ENCODE results near the gene SMIM36.

The SMIM36 gene

GRCh38 chr17:55418369-55419268 lies 92.6 kb downstream of the SMIM36 start:
- POLR2A ChIA-PET: interaction anchor here (0.5 kb wide), 1 partner anchor 15 kb away, joined by 3 read pairs; no protein-coding TSS in a partner anchor
- CTCF ChIA-PET: interaction anchor here (1.0 kb wide), 1 partner anchor 62 kb away, joined by 3 read pairs; no protein-coding TSS in a partner anchor
- TF ChIP-seq, protein P1, sequence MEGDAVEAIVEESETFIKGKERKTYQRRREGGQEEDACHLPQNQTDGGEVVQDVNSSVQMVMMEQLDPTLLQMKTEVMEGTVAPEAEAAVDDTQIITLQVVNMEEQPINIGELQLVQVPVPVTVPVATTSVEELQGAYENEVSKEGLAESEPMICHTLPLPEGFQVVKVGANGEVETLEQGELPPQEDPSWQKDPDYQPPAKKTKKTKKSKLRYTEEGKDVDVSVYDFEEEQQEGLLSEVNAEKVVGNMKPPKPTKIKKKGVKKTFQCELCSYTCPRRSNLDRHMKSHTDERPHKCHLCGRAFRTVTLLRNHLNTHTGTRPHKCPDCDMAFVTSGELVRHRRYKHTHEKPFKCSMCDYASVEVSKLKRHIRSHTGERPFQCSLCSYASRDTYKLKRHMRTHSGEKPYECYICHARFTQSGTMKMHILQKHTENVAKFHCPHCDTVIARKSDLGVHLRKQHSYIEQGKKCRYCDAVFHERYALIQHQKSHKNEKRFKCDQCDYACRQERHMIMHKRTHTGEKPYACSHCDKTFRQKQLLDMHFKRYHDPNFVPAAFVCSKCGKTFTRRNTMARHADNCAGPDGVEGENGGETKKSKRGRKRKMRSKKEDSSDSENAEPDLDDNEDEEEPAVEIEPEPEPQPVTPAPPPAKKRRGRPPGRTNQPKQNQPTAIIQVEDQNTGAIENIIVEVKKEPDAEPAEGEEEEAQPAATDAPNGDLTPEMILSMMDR (IDR thresholded peaks at IDR 0.05; ENCODE audit: insufficient read depth, low read length, missing control alignments): no peak
- H3K4me3 ChIP-seq (ENCODE audit: low read depth, low read length): no peak overlapping the region
- no peak for DNase-seq (ENCODE audit: low read depth, low spot score)

- ChIA-PET POLR2A (interaction anchor here (0.5 kb wide), 1 partner anchor 16 kb away, joined by 3 read pairs; no protein-coding TSS in a partner anchor), CTCF (interaction anchor here (1.0 kb wide), 1 partner anchor 61 kb away, joined by 3 read pairs; no protein-coding TSS in a partner anchor)
- DNase-seq (ENCODE audit: low read depth, low spot score): no peak
- no peak overlapping the region for H3K4me3 ChIP-seq (ENCODE audit: low read depth, low read length)
- TF ChIP-seq, protein P1 (IDR thresholded peaks at IDR 0.05; ENCODE audit: insufficient read depth, low read length, missing control alignments): no peak
These were observed 93.6 kb downstream of the SMIM36 start for GRCh38 chr17:55417411-55418268.

DNA sequence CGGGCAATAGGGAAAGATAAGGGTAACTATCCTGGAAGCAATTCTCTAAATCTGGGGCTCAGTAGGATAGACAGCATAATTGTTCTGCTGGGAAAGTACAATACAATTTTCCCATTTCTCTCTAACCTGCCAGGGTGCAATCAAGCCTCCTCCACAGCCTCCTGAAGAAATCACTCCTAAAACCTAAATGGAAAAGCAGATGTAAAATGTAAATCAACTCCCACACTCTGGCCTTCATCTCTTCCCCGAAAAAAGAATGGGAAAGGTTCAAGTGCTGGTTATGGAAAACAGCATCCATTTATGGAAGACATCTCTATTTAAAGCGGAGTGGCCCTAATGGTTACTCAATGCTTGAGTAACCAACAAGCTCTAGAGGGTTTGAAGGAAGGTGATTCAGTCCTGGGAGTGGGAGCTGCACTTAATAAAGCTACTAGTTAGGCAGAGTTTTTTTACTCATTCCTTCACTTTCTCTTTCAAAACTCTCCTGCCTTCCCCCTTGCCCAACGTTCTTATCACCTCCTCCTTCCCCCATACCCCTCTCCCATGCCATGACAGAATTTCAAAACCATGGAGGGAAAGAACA lies 94.7 kb downstream of the SMIM36 start:
- TF ChIP-seq, protein P1 (IDR thresholded peaks at IDR 0.05; ENCODE audit: insufficient read depth, low read length, missing control alignments): no peak
- ChIA-PET CTCF (no interaction called here), POLR2A (no interaction called here)
- DNase-seq (ENCODE audit: low read depth, low spot score): no peak
- no peak overlapping the region for H3K4me3 ChIP-seq (ENCODE audit: low read depth, low read length)

- CTCF ChIA-PET: no interaction called here
- POLR2A ChIA-PET: no interaction called here
These were observed 95.3 kb downstream of the SMIM36 start for GRCh38 chr17:55416000-55416399.

DNA sequence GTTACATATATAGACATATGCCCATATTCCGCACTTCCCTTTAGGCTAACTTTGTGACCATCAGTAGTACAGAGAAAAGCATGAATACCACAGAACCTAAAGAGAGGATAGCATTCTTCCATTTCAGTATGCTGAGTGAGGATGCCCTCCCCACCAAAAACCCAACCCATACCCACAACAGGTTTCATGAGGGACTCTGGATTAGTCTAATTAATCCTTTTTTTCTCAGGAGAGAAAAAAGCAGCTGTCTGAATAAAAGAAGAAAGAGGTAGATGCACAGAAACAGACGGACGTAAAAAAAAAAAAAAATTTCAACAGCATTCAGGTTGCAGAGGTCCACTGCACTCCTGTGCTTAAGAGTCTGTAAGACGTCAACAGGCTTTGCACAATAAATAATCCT lies 96.3 kb downstream of the SMIM36 start:
- TF ChIP-seq, protein P1 (IDR thresholded peaks at IDR 0.05; ENCODE audit: insufficient read depth, low read length, missing control alignments): no peak
- ChIA-PET POLR2A (no interaction called here), CTCF (no interaction called here)
- no peak overlapping the region for H3K4me3 ChIP-seq (ENCODE audit: low read depth, low read length)
- DNase-seq (ENCODE audit: low read depth, low spot score): no peak

More at GRCh38 chr17:55416000-55416399, 95.3 kb downstream of the SMIM36 start:
- TF ChIP-seq, protein P1 (IDR thresholded peaks at IDR 0.05; ENCODE audit: insufficient read depth, low read length, missing control alignments): no peak
- DNase-seq (ENCODE audit: low read depth, low spot score): no peak
- no peak overlapping the region for H3K4me3 ChIP-seq (ENCODE audit: low read depth, low read length)
